Neural cell (in vitro differentiated cells): Measurements from ENCODE around the gene ABCC9. TPM values are rescaled to one million over a fixed set of nuclear protein-coding genes. Genes with fewer than 3 reads are reported as not detected.

Experiments
- H2AFZ ChIP-seq: fragments of 200-600, 300-800 bp; sonication (generic), shearing (Covaris generic); 2 replicates; pipeline ENCODE4 v1.6.0; 2014; ENCODE audit warnings: low read depth, mild to moderate bottlenecking, antibody characterized with exemption, low read length, moderate library complexity
- H3F3A ChIP-seq: fragments of 200-600 bp; shearing (Covaris generic); 2 replicates; pipeline ENCODE4 v1.6.1; 2016; ENCODE audit warnings: mild to moderate bottlenecking, moderate library complexity, mixed read lengths, antibody characterized with exemption, low read length; ENCODE audit not compliant: insufficient read depth, poor library complexity, severe bottlenecking
- H3K27ac ChIP-seq: fragments of 200-600, 300-800 bp; sonication (generic), shearing (Covaris generic); 2 replicates; pipeline ENCODE4 v1.5.1; 2014; ENCODE audit warnings: mild to moderate bottlenecking, low read length, moderate library complexity
- H3K27me3 ChIP-seq: fragments of 300-800, 200-600 bp; sonication (generic), shearing (Covaris generic); 2 replicates; pipeline ENCODE4 v1.6.0; 2014; ENCODE audit warnings: mild to moderate bottlenecking, low read depth, low read length, moderate library complexity; ENCODE audit not compliant: insufficient read depth
- H3K36me3 ChIP-seq: fragments of 300-800, 200-600 bp; sonication (generic), shearing (Covaris generic); 2 replicates; pipeline ENCODE4 v1.5.1; 2014; ENCODE audit warnings: mild to moderate bottlenecking, antibody characterized with exemption, low read length, moderate library complexity; ENCODE audit not compliant: insufficient read depth
- H3K4me2 ChIP-seq: fragments of 300-800, 200-600 bp; sonication (generic), shearing (Covaris generic); 2 replicates; pipeline ENCODE4 v1.6.0; 2014; ENCODE audit warnings: mild to moderate bottlenecking, low read length
- H3K4me3 ChIP-seq: fragments of 300-800, 200-600 bp; sonication (generic), shearing (Covaris generic); 2 replicates; pipeline ENCODE4 v1.5.1; 2014; ENCODE audit warnings: mild to moderate bottlenecking, low read length, moderate library complexity
- H3K79me2 ChIP-seq: fragments of 200-600 bp; shearing (Covaris generic); replicated peaks from 2 replicates; pipeline ENCODE4 v1.6.0; 2014; ENCODE audit warnings: mild to moderate bottlenecking, low read length, moderate library complexity; ENCODE audit not compliant: insufficient read depth
- H3K9ac ChIP-seq: fragments of 300-800, 200-600 bp; sonication (generic), shearing (Covaris generic); 2 replicates; pipeline ENCODE4 v1.6.1; 2016; ENCODE audit warnings: mild to moderate bottlenecking, low read length, mixed read lengths
- H3K9me2 ChIP-seq: fragments of 200-600 bp; shearing (Covaris generic); 2 replicates; pipeline ENCODE4 v1.6.1; 2016; ENCODE audit warnings: mild to moderate bottlenecking, low read length, mixed read lengths; ENCODE audit not compliant: insufficient read depth
- H3K9me3 ChIP-seq: fragments of 200-600, 300-800 bp; sonication (generic), shearing (Covaris generic); 2 replicates; pipeline ENCODE4 v1.6.1; 2016; ENCODE audit warnings: mild to moderate bottlenecking, mixed run types, low read length, moderate library complexity, mixed read lengths
- H4K20me1 ChIP-seq: fragments of 200-600 bp; shearing (Covaris generic); 2 replicates; pipeline ENCODE4 v1.6.1; 2016; ENCODE audit warnings: mild to moderate bottlenecking, mixed run types; ENCODE audit not compliant: insufficient read depth
- CTCF ChIP-seq: fragments of 450-650 bp; IDR thresholded peaks from 2 replicates; pipeline ENCODE4 v1.5.1; 2014; ENCODE audit warnings: antibody characterized with exemption, mild to moderate bottlenecking, moderate library complexity; ENCODE audit not compliant: poor library complexity, severe bottlenecking
- EP300 ChIP-seq: fragments of 450-650 bp; conservative IDR thresholded peaks from 2 replicates; pipeline ENCODE4 v1.6.1; 2014; ENCODE audit warnings: antibody characterized with exemption, mild to moderate bottlenecking, moderate library complexity; ENCODE audit not compliant: poor library complexity, severe bottlenecking
- EZH2 ChIP-seq: fragments of 200-600, 300-800 bp; shearing (Covaris generic), sonication (generic); IDR thresholded peaks from 2 replicates; pipeline ENCODE4 v1.6.1; 2014; ENCODE audit warnings: antibody characterized with exemption, low read length, borderline replicate concordance, mild to moderate bottlenecking; ENCODE audit not compliant: insufficient read depth, poor library complexity, severe bottlenecking
- MXI1 ChIP-seq: fragments of 450-650 bp; conservative IDR thresholded peaks from 2 replicates; pipeline ENCODE4 v1.6.1; 2014; ENCODE audit warnings: antibody characterized with exemption, mild to moderate bottlenecking; ENCODE audit not compliant: poor library complexity, severe bottlenecking
- POLR2AphosphoS5 ChIP-seq: IDR thresholded peaks from 2 replicates; pipeline ENCODE4 v1.6.1; 2012
- RAD21 ChIP-seq: fragments of 450-650 bp; conservative IDR thresholded peaks from 2 replicates; pipeline ENCODE4 v1.6.1; 2014; ENCODE audit warnings: antibody characterized with exemption, mild to moderate bottlenecking, moderate library complexity
- REST ChIP-seq: IDR thresholded peaks from 2 replicates; pipeline ENCODE4 v1.6.1; 2012; ENCODE audit warnings: borderline replicate concordance
- SMC3 ChIP-seq: fragments of 450-650 bp; conservative IDR thresholded peaks from 2 replicates; pipeline ENCODE4 v1.6.1; 2014; ENCODE audit warnings: antibody characterized with exemption, mild to moderate bottlenecking, moderate library complexity; ENCODE audit not compliant: poor library complexity
- TAF1 ChIP-seq: IDR thresholded peaks from 2 replicates; pipeline ENCODE4 v1.6.1; 2012; ENCODE audit warnings: low read depth
- polyA minus RNA-seq: library from RNA; depleted of rRNA, polyadenylated mRNA; stranded (reverse); fragments of >200 nt; gene quantifications from 2 replicates; pipeline ENCODE4 v1.2.3, GENCODE V29; 2014
- polyA plus RNA-seq: library from polyadenylated mRNA; depleted of rRNA; stranded (reverse); fragments of >200 nt; gene quantifications from 2 replicates; pipeline ENCODE4 v1.2.3, GENCODE V29; 2014

The ABCC9 gene
- polyA plus RNA-seq, result 0.32 TPM in 2 replicates
- polyA minus RNA-seq, result 0.23 and 0.24 TPM in 2 replicates

GRCh38 chr12:21940549-21941505, at the start of gene ABCC9:
Gene ABCC9 (minus strand): TSS chr12:21941426. CDS start chr12:21936674, 4,752 bp downstream.
- Histone ChIP-seq H3K27ac (no peak within 1 kb of the TSS), H2AFZ (no peak within 1 kb of the TSS), H3K27me3 (peaks cover 40% of the 10 kb centered on the region), H3F3A (no peaks in the 10 kb centered on the region), H3K9me2 (no peaks in the 10 kb centered on the region), H3K4me2 (peak within 1 kb of the TSS; percentile 9), H4K20me1 (no peaks in the 10 kb centered on the region), H3K36me3 (no peaks in the 10 kb centered on the region), H3K9ac (no peak within 1 kb of the TSS), H3K9me3 (no peaks in the 10 kb centered on the region), H3K4me3 (peak within 1 kb of the TSS; percentile 61), H3K79me2 (no peaks in the 10 kb centered on the region)
- no peak for TF ChIP-seq EP300
- TF ChIP-seq SMC3, result no peak
- no peak for TF ChIP-seq REST
- TF ChIP-seq TAF1, result no peak
- no peak for TF ChIP-seq RAD21
- no peak for TF ChIP-seq EZH2
- TF ChIP-seq CTCF, result no peak
- no peak for TF ChIP-seq MXI1
- TF ChIP-seq POLR2AphosphoS5, result no peak

GRCh38 chr12:21989819-21990412, 48.7 kb upstream of the ABCC9 start:
- H3K4me3 ChIP-seq, result no peak overlapping the region
- H3K36me3 ChIP-seq, result no peaks in the 10 kb centered on the region
- no peaks in the 10 kb centered on the region for H3K27me3 ChIP-seq
- H3K4me2 ChIP-seq, result no peak overlapping the region
- no peak overlapping the region for H2AFZ ChIP-seq
- H3K9ac ChIP-seq, result no peak overlapping the region
- no peaks in the 10 kb centered on the region for H3K9me3 ChIP-seq
- no peaks in the 10 kb centered on the region for H3K79me2 ChIP-seq
- H3K9me2 ChIP-seq, result no peaks in the 10 kb centered on the region
- H4K20me1 ChIP-seq, result no peaks in the 10 kb centered on the region
- H3K27ac ChIP-seq, result no peak overlapping the region
- TF ChIP-seq CTCF (peak; percentile 72), TAF1 (no peak), EP300 (no peak), MXI1 (no peak), REST (no peak), POLR2AphosphoS5 (no peak), SMC3 (peak; percentile 76), EZH2 (no peak), RAD21 (peak; percentile 71)
- H3F3A ChIP-seq, result no peaks in the 10 kb centered on the region
